ENCODE results near the gene GREB1L. TPM values are rescaled to one million over a fixed set of nuclear protein-coding genes. Genes with fewer than 3 reads are reported as not detected.

GREB1L gene
- total RNA-seq, 1 experiment from 2014 or later: 0.26 TPM

GRCh38 chr18:21273568-21273967 lies 31.5 kb downstream of the GREB1L start (continued):
- TF ChIP-seq GTF2I (CRISPR knock-in tag; conservative IDR thresholded peaks at IDR 0.05): no peak
- TF ChIP-seq ZMAT4 (CRISPR knock-in tag; IDR thresholded peaks at IDR 0.05): no peak
- no peak for TF ChIP-seq ETV6 (CRISPR knock-in tag; IDR thresholded peaks at IDR 0.05)
- no peak for TF ChIP-seq ZNF317 (CRISPR knock-in tag; IDR thresholded peaks at IDR 0.05; ENCODE audit: borderline replicate concordance, low read depth)
- TF ChIP-seq NFYB (CRISPR knock-in tag; conservative IDR thresholded peaks at IDR 0.05; ENCODE audit: low read depth): no peak
- no peak for TF ChIP-seq ZNF425 (CRISPR knock-in tag; conservative IDR thresholded peaks at IDR 0.05)
- no peak for TF ChIP-seq GABPB1 (CRISPR knock-in tag; IDR thresholded peaks at IDR 0.05)
- TF ChIP-seq PRRX2 (CRISPR knock-in tag; IDR thresholded peaks at IDR 0.05): no peak
- no peak for TF ChIP-seq CREB1 (CRISPR knock-in tag; IDR thresholded peaks at IDR 0.05)

- ChIA-PET POLR2A (no interaction called here), CTCF (no interaction called here)
- DNase-seq (ENCODE audit: low spot score) (no peak), ATAC-seq (no peak)
- no peaks in the 10 kb centered on the region for H3K4me1 Mint-ChIP-seq
- H3K27ac Mint-ChIP-seq: no peak overlapping the region
- TF ChIP-seq ARID4B (CRISPR knock-in tag; IDR thresholded peaks at IDR 0.05; ENCODE audit: borderline replicate concordance): no peak
- no peak for TF ChIP-seq ZNF317 (CRISPR knock-in tag; IDR thresholded peaks at IDR 0.05; ENCODE audit: borderline replicate concordance, low read depth)
- TF ChIP-seq FOXK1 (CRISPR knock-in tag; IDR thresholded peaks at IDR 0.05): no peak
- TF ChIP-seq ZNF512 (CRISPR knock-in tag; IDR thresholded peaks at IDR 0.05; ENCODE audit: borderline replicate concordance): no peak
- TF ChIP-seq ELF4 (CRISPR knock-in tag; IDR thresholded peaks at IDR 0.05; ENCODE audit: low read depth): no peak
- no peak for TF ChIP-seq JUN (CRISPR knock-in tag; IDR thresholded peaks at IDR 0.05)
- TF ChIP-seq ATF1 (CRISPR knock-in tag; IDR thresholded peaks at IDR 0.05): no peak
- TF ChIP-seq CBFB (CRISPR knock-in tag; IDR thresholded peaks at IDR 0.05; ENCODE audit: low read depth): no peak
- no peak for TF ChIP-seq USF1 (CRISPR knock-in tag; IDR thresholded peaks at IDR 0.05)
- no peak for TF ChIP-seq FOXP4 (CRISPR knock-in tag; IDR thresholded peaks at IDR 0.05)
- no peak for TF ChIP-seq ATF3 (CRISPR knock-in tag; conservative IDR thresholded peaks at IDR 0.05)
- TF ChIP-seq IRF2 (CRISPR knock-in tag; IDR thresholded peaks at IDR 0.05; ENCODE audit: borderline replicate concordance, low read depth): no peak
- TF ChIP-seq TP53 (CRISPR knock-in tag; IDR thresholded peaks at IDR 0.05): no peak
- TF ChIP-seq TEAD1 (CRISPR knock-in tag; IDR thresholded peaks at IDR 0.05): no peak
- H3K9me3 Mint-ChIP-seq: peaks cover 12% of the 10 kb centered on the region
- no peak overlapping the region for H3K4me3 Mint-ChIP-seq
- no peaks in the 10 kb centered on the region for H3K36me3 Mint-ChIP-seq
- H3K27me3 Mint-ChIP-seq (ENCODE audit: low read depth): no peaks in the 10 kb centered on the region; the same call in 1 of the 2 replicates
Observed at GRCh38 chr18:21275645-21276044, 33.6 kb downstream of the GREB1L start.

All from WTC11 (cell line).